ENCODE data around the gene CPNE9. TPM values are rescaled to one million over a fixed set of nuclear protein-coding genes. Genes with fewer than 3 reads are reported as not detected.
A peak's percentile ranks its signal among the peaks of the same experiment; 100 is the strongest.

CPNE9 gene
- total RNA-seq, 4 donors from 2014 or later, result not detected

GRCh38 chr3:9712415-9712814 is 8.8 kb downstream of the CPNE9 start:
- TF ChIP-seq POLR2A (IDR thresholded peaks at IDR 0.05) (no peak), EP300 (IDR thresholded peaks at IDR 0.05; ENCODE audit: low read depth) (no peak), POLR2AphosphoS5 (IDR thresholded peaks at IDR 0.05) (no peak)
- TF ChIP-seq, protein P1, sequence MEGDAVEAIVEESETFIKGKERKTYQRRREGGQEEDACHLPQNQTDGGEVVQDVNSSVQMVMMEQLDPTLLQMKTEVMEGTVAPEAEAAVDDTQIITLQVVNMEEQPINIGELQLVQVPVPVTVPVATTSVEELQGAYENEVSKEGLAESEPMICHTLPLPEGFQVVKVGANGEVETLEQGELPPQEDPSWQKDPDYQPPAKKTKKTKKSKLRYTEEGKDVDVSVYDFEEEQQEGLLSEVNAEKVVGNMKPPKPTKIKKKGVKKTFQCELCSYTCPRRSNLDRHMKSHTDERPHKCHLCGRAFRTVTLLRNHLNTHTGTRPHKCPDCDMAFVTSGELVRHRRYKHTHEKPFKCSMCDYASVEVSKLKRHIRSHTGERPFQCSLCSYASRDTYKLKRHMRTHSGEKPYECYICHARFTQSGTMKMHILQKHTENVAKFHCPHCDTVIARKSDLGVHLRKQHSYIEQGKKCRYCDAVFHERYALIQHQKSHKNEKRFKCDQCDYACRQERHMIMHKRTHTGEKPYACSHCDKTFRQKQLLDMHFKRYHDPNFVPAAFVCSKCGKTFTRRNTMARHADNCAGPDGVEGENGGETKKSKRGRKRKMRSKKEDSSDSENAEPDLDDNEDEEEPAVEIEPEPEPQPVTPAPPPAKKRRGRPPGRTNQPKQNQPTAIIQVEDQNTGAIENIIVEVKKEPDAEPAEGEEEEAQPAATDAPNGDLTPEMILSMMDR (IDR thresholded peaks at IDR 0.05), result no peak
- Histone ChIP-seq H3K27me3 (no peaks in the 10 kb centered on the region), H3K27ac (no peak overlapping the region), H3K9me3 (no peaks in the 10 kb centered on the region), H3K4me1 (peaks cover 0 to 12% (median 0%) of the 10 kb centered on the region in 4 donors), H3K4me3 (no peak overlapping the region), H3K36me3 (no peaks in the 10 kb centered on the region)
- intact Hi-C loops (cut with DNase I; ENCODE audit: low total_unique reads) (no loop called here), in situ Hi-C loops (cut with MboI; ENCODE audit: low pct_ligation_motif_present in 1 of 4, low pct_unique_long_range_greater_than_20kb in 1 of 4, low sequenced_read_pairs in 3 of 4) (no loop called here)
- WGBS, 2 donors (ENCODE audit: low coverage in 1 of 2), result 90% methylated on average over 2 of the region's 2 CpGs; no CpG with 5 or more reads in 1 of the 2 donors
- no peak for DNase-seq

GRCh38 chr3:9713142-9713541 is 9.5 kb downstream of the CPNE9 start:
- TF ChIP-seq POLR2AphosphoS5 (IDR thresholded peaks at IDR 0.05) (no peak), EP300 (IDR thresholded peaks at IDR 0.05; ENCODE audit: low read depth) (no peak), POLR2A (IDR thresholded peaks at IDR 0.05) (no peak)
- TF ChIP-seq, protein P1 (IDR thresholded peaks at IDR 0.05), result no peak
- no peak for DNase-seq
- Histone ChIP-seq H3K9me3 (no peaks in the 10 kb centered on the region), H3K27me3 (no peaks in the 10 kb centered on the region), H3K4me3 (no peak overlapping the region), H3K27ac (no peak overlapping the region), H3K36me3 (no peaks in the 10 kb centered on the region), H3K4me1 (peaks cover 0 to 12% (median 0%) of the 10 kb centered on the region in 4 donors)
- in situ Hi-C loops (cut with MboI; ENCODE audit: low pct_ligation_motif_present in 1 of 4, low pct_unique_long_range_greater_than_20kb in 1 of 4, low sequenced_read_pairs in 3 of 4) (no loop called here), intact Hi-C loops (cut with DNase I; ENCODE audit: low total_unique reads) (no loop called here)
- 79 to 93% methylated on average over 4 of the region's 4 CpGs for whole genome bisulfite sequencing, 2 donors (ENCODE audit: low coverage in 1 of 2)

GRCh38 chr3:9715136-9715535 is 11.5 kb downstream of the CPNE9 start:
- H3K27ac ChIP-seq, result peak overlapping the region in 3 of 4 donors; percentile 26 to 47 (median 46)
- in situ Hi-C loops (cut with MboI; ENCODE audit: low pct_ligation_motif_present in 1 of 4, low pct_unique_long_range_greater_than_20kb in 1 of 4, low sequenced_read_pairs in 3 of 4) (no loop called here), intact Hi-C loops (cut with DNase I; ENCODE audit: low total_unique reads) (no loop called here)
- no peaks in the 10 kb centered on the region for H3K27me3 ChIP-seq
- H3K4me3 ChIP-seq, result no peak overlapping the region
- TF ChIP-seq, protein P1 (IDR thresholded peaks at IDR 0.05), result no peak
- no peak for TF ChIP-seq EP300 (IDR thresholded peaks at IDR 0.05; ENCODE audit: low read depth)
- TF ChIP-seq POLR2A (IDR thresholded peaks at IDR 0.05), result no peak
- no peak for TF ChIP-seq POLR2AphosphoS5 (IDR thresholded peaks at IDR 0.05)
- DNase-seq, result no peak
- peaks cover 0 to 12% (median 0%) of the 10 kb centered on the region in 4 donors for H3K4me1 ChIP-seq
- no peaks in the 10 kb centered on the region for H3K36me3 ChIP-seq
- 18 to 40% methylated on average over 1 to 4 of the region's 4 CpGs for WGBS, 2 donors (ENCODE audit: low coverage in 1 of 2)
- H3K9me3 ChIP-seq, result no peaks in the 10 kb centered on the region

GRCh38 chr3:9715764-9716437 is 12.3 kb downstream of the CPNE9 start:
- intact Hi-C loops (cut with DNase I; ENCODE audit: low total_unique reads) (no loop called here), in situ Hi-C loops (cut with MboI; ENCODE audit: low pct_ligation_motif_present in 1 of 4, low pct_unique_long_range_greater_than_20kb in 1 of 4, low sequenced_read_pairs in 3 of 4) (no loop called here)
- H3K27me3 ChIP-seq, result no peaks in the 10 kb centered on the region
- peaks cover 0 to 12% (median 0%) of the 10 kb centered on the region in 4 donors for H3K4me1 ChIP-seq
- H3K4me3 ChIP-seq, result no peak overlapping the region
- H3K27ac ChIP-seq, result peak overlapping the region; percentile 43 to 62 (median 54)
- WGBS, 2 donors (ENCODE audit: low coverage in 1 of 2), result 31 to 33% methylated on average over 1 to 6 of the region's 6 CpGs
- DNase-seq, result peak; percentile 78
- H3K9me3 ChIP-seq, result no peaks in the 10 kb centered on the region
- no peaks in the 10 kb centered on the region for H3K36me3 ChIP-seq
- peak in 2 of 3 donors; percentile 52 to 75 for TF ChIP-seq POLR2AphosphoS5 (IDR thresholded peaks at IDR 0.05)
- no peak for TF ChIP-seq EP300 (IDR thresholded peaks at IDR 0.05; ENCODE audit: low read depth)
- TF ChIP-seq, protein P1 (IDR thresholded peaks at IDR 0.05), result peak; percentile 66 to 87 (median 71)
